ENCODE data around the gene GPR15.

The GPR15 gene

GRCh38 chr3:98501863-98502576, 29.8 kb upstream of the GPR15 start:
- H3F3A ChIP-seq (ENCODE audit: control insufficient read depth, insufficient read depth) = no peaks in the 10 kb centered on the region
- no peaks in the 10 kb centered on the region for H3K79me2 ChIP-seq (ENCODE audit: control insufficient read depth, low read length)
- no peak overlapping the region for H3K4me3 ChIP-seq (ENCODE audit: low read length)
- TF ChIP-seq CTCF (IDR thresholded peaks at IDR 0.05; ENCODE audit: low read depth, low read length, poor library complexity, severe bottlenecking) (no peak), EZH2phosphoT487 (IDR thresholded peaks at IDR 0.05; ENCODE audit: borderline replicate concordance, low read length) (no peak)
- H4K20me1 ChIP-seq (ENCODE audit: control insufficient read depth, insufficient read depth, low read depth, low read length) = no peaks in the 10 kb centered on the region
- no peaks in the 10 kb centered on the region for H3K9me2 ChIP-seq (replicated peaks; ENCODE audit: control insufficient read depth, low read length)
- no peaks in the 10 kb centered on the region for H3K27me3 ChIP-seq (ENCODE audit: control insufficient read depth, low read length)
- no peaks in the 10 kb centered on the region for H3K4me1 ChIP-seq (ENCODE audit: control insufficient read depth, low read length)
- H3K27ac ChIP-seq (ENCODE audit: low read depth, low read length) = no peak overlapping the region
- H3K36me3 ChIP-seq (ENCODE audit: control insufficient read depth, low read length) = no peaks in the 10 kb centered on the region
- no peak overlapping the region for H3K4me2 ChIP-seq (ENCODE audit: low read length)
- H3K9me3 ChIP-seq (ENCODE audit: control insufficient read depth, insufficient read depth, low read length) = no peaks in the 10 kb centered on the region

GRCh38 chr3:98504539-98504938, 27.2 kb upstream of the GPR15 start:
- H4K20me1 ChIP-seq (ENCODE audit: control insufficient read depth, insufficient read depth, low read depth, low read length) = no peaks in the 10 kb centered on the region
- no peaks in the 10 kb centered on the region for H3K27me3 ChIP-seq (ENCODE audit: control insufficient read depth, low read length)
- no peak overlapping the region for H3K4me2 ChIP-seq (ENCODE audit: low read length)

GRCh38 chr3:98508582-98508981, 23.2 kb upstream of the GPR15 start:
- TF ChIP-seq CTCF (IDR thresholded peaks at IDR 0.05; ENCODE audit: low read depth, low read length, poor library complexity, severe bottlenecking) = no peak
- no peak for TF ChIP-seq EZH2phosphoT487 (IDR thresholded peaks at IDR 0.05; ENCODE audit: borderline replicate concordance, low read length)
- H3K9me3 ChIP-seq (ENCODE audit: control insufficient read depth, insufficient read depth, low read length) = no peaks in the 10 kb centered on the region
- H3K79me2 ChIP-seq (ENCODE audit: control insufficient read depth, low read length) = no peaks in the 10 kb centered on the region
- H3K9me2 ChIP-seq (replicated peaks; ENCODE audit: control insufficient read depth, low read length) = no peaks in the 10 kb centered on the region
- H3K4me3 ChIP-seq (ENCODE audit: low read length) = no peak overlapping the region
- no peak overlapping the region for H3K4me2 ChIP-seq (ENCODE audit: low read length)
- H3F3A ChIP-seq (ENCODE audit: control insufficient read depth, insufficient read depth) = no peaks in the 10 kb centered on the region
- H3K36me3 ChIP-seq (ENCODE audit: control insufficient read depth, low read length) = no peaks in the 10 kb centered on the region
- no peak overlapping the region for H3K27ac ChIP-seq (ENCODE audit: low read depth, low read length)
- H3K4me1 ChIP-seq (ENCODE audit: control insufficient read depth, low read length) = no peaks in the 10 kb centered on the region
- H3K27me3 ChIP-seq (ENCODE audit: control insufficient read depth, low read length) = no peaks in the 10 kb centered on the region
- no peaks in the 10 kb centered on the region for H4K20me1 ChIP-seq (ENCODE audit: control insufficient read depth, insufficient read depth, low read depth, low read length)

More at GRCh38 chr3:98504539-98504938, 27.2 kb upstream of the GPR15 start:
- TF ChIP-seq CTCF (IDR thresholded peaks at IDR 0.05; ENCODE audit: low read depth, low read length, poor library complexity, severe bottlenecking) (no peak), EZH2phosphoT487 (IDR thresholded peaks at IDR 0.05; ENCODE audit: borderline replicate concordance, low read length) (no peak)
- Histone ChIP-seq H3K79me2 (ENCODE audit: control insufficient read depth, low read length) (no peaks in the 10 kb centered on the region), H3F3A (ENCODE audit: control insufficient read depth, insufficient read depth) (no peaks in the 10 kb centered on the region), H3K4me1 (ENCODE audit: control insufficient read depth, low read length) (no peaks in the 10 kb centered on the region), H3K9me2 (replicated peaks; ENCODE audit: control insufficient read depth, low read length) (no peaks in the 10 kb centered on the region), H3K4me3 (ENCODE audit: low read length) (no peak overlapping the region), H3K9me3 (ENCODE audit: control insufficient read depth, insufficient read depth, low read length) (no peaks in the 10 kb centered on the region), H3K36me3 (ENCODE audit: control insufficient read depth, low read length) (no peaks in the 10 kb centered on the region), H3K27ac (ENCODE audit: low read depth, low read length) (no peak overlapping the region)

Measured in DOHH2 (cell line).